Lower leg skin (tissue), 4 donors: ENCODE measurements around the gene GADD45A. TPM values are rescaled to one million over a fixed set of nuclear protein-coding genes. Genes with fewer than 3 reads are reported as not detected.
"Not testable (repeated sequence)": the region's sequence is repeated elsewhere in the genome, so short reads cannot be mapped to it uniquely, and the experiment has no call there.

Source experiments
- DNase-seq, 2 donors: peaks; one replicate each; pipeline ENCODE4 v3.0.0-alpha.2; 2019; ENCODE audit warnings: low spot score in 2 of 2
- H3K4me3 ChIP-seq: fragments of 200-600 bp; sonication (generic); 2 replicates; pipeline ENCODE4 v1.5.1; 2017; ENCODE audit warnings: mild to moderate bottlenecking, low read depth; ENCODE audit not compliant: poor library complexity, severe bottlenecking
- POLR2A ChIP-seq, 2 donors: fragments of 450-650 bp; IDR thresholded peaks; one replicate each; pipeline ENCODE4 v1.6.1; 2016 to 2017; ENCODE audit warnings: antibody characterized with exemption in 2 of 2, mild to moderate bottlenecking in 1 of 2, moderate library complexity in 1 of 2
- WGBS, 2 donors: methylation state at CpG; one replicate each; pipeline ENCODE4 v1.1.5; 2018; 5-methylcytosine and 5-hydroxymethylcytosine counted together
- intact Hi-C: fragments of 100-400 bp; cut with DNase I; formaldehyde crosslinking; loops from one replicate; pipeline ENCODE4 v1.15.0; 2023; ENCODE audit warnings: low total_unique reads
- total RNA-seq, 4 donors: library from RNA; depleted of rRNA; stranded (reverse); fragments of >200 nt; gene quantifications; one replicate each; pipeline ENCODE4 v1.1.0, GENCODE V29; 2016
- TF ChIP-seq, protein P1 (sequence below), 3 donors: fragments of 450-650 bp; IDR thresholded peaks; one replicate each; pipeline ENCODE4 v1.5.1; 2016; ENCODE audit warnings: antibody characterized with exemption in 3 of 3, mild to moderate bottlenecking in 3 of 3, moderate library complexity in 2 of 3

GADD45A gene
- total RNA-seq, 4 donors from 2014 or later: 25.2 to 44.4 (median 29.0) TPM

DNA sequence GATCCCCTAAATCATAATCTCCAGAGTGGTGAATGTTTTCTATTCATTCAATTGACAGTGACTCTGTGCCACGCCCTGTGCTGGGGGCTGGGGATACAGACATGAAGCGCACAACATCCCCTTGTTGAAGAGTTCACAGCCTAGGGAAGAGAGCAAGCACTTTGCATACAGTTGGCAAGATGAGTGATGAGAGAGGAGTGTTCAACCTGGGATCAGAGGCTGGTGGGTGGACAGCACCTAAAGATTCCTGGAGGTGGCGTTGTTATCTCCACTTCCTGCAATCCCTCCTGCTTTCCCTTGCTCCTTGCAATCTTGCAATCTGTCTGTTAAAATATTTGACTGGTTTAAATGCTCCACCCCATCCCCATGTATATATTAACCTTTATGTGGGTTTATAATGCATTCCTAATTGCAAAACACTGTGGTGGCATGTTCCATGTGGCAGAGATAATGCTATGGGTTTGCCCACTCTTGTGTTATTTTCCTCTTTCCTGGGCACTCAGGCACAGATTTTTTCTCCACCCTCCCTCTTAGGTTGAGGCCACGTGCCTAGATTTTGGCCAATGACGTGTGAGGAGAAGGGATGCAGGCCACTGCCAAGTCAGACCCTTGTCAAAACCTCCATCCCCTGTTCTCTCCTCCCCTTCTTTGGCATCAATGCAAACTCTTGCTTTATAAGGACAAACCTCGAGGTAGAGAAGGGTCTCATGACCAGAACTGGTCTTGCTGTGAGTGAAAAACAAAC, 36.2 kb upstream of the GADD45A start:
- no peak for DNase-seq
- TF ChIP-seq, protein P1, sequence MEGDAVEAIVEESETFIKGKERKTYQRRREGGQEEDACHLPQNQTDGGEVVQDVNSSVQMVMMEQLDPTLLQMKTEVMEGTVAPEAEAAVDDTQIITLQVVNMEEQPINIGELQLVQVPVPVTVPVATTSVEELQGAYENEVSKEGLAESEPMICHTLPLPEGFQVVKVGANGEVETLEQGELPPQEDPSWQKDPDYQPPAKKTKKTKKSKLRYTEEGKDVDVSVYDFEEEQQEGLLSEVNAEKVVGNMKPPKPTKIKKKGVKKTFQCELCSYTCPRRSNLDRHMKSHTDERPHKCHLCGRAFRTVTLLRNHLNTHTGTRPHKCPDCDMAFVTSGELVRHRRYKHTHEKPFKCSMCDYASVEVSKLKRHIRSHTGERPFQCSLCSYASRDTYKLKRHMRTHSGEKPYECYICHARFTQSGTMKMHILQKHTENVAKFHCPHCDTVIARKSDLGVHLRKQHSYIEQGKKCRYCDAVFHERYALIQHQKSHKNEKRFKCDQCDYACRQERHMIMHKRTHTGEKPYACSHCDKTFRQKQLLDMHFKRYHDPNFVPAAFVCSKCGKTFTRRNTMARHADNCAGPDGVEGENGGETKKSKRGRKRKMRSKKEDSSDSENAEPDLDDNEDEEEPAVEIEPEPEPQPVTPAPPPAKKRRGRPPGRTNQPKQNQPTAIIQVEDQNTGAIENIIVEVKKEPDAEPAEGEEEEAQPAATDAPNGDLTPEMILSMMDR (IDR thresholded peaks at IDR 0.05): no peak
- TF ChIP-seq POLR2A (IDR thresholded peaks at IDR 0.05): no peak
- 80 to 84% methylated on average over 6 of the region's 6 CpGs for WGBS, 2 donors
- intact Hi-C loops: loop anchor here (10.0 kb wide), 1 partner anchor 514 kb away; the partner anchor contains the start of gene C1orf141
- no peak overlapping the region for H3K4me3 ChIP-seq

DNA sequence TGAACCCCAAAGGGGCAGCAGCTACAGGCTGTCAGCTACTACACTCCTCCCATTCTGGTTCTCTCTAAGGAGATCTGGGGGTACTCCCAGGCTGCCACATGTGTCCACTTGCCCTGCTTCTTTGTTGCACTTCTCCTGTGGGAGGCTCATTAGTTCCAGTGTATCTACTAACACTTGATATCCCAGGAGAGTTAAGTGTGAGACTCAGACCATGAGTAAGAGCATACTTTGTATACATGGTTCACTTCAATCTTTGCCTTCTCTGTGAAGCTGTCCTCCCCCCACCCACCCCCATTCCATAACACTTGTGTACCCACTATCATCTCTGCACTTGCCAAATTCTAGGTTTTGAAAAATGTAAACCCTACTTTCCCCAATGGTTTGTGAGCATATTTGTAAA, 34.9 kb upstream of the GADD45A start:
- no peak overlapping the region for H3K4me3 ChIP-seq
- intact Hi-C loops: no loop called here
- no peak for DNase-seq
- TF ChIP-seq POLR2A (IDR thresholded peaks at IDR 0.05): no peak
- TF ChIP-seq, protein P1 (IDR thresholded peaks at IDR 0.05): no peak

DNA sequence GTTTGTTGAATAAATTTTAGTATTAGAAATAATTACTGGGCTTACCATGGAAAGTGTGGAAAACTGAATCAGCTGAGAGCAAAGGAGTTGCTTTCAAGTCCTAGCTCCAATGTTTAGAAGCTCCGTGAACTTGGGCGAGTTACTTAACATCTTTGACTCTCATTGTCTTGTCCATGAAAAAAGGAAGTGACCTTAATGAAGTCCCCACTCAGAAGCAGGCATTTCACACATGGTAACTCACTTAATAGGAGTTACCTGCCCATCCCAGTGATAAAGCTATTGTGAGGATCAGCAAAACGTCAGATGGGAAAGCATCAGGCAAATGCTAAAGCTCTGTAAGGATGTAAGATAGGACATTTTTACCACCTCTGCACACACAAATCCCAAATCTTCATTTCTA, 34.0 kb upstream of the GADD45A start:
- no peak for TF ChIP-seq POLR2A (IDR thresholded peaks at IDR 0.05)
- TF ChIP-seq, protein P1 (IDR thresholded peaks at IDR 0.05): no peak
- whole genome bisulfite sequencing, 2 donors: 87 to 89% methylated on average over 3 of the region's 3 CpGs

DNA sequence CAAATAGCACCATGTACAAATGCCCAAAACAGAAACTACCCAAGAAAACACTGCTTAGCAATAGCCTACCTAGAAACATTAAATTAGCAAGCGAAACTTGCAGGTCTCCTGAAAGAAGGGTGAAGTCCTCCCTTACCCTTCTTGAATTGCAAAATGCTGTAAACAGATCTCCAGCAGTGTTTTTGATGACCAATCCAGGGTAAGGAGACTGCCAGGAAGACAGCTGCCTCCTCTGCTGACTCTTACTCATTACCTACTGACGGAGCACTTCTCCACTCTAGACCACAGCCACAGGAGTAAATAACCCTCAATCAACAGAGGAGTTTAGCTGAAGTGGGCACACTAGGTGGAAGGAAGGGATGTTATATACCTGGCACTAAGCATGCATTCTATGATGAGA, 32.2 kb upstream of the GADD45A start:
- peak in 1 of 2 donors; percentile 55 for DNase-seq
- intact Hi-C loops: no loop called here
- 55 to 61% methylated on average over 2 of the region's 2 CpGs for WGBS, 2 donors
- TF ChIP-seq, protein P1 (IDR thresholded peaks at IDR 0.05): no peak
- TF ChIP-seq POLR2A (IDR thresholded peaks at IDR 0.05): no peak
- H3K4me3 ChIP-seq: no peak overlapping the region

More for the DNA sequence above, 34.0 kb upstream of the GADD45A start:
- intact Hi-C loops: no loop called here
- no peak overlapping the region for H3K4me3 ChIP-seq
- DNase-seq: no peak

DNA sequence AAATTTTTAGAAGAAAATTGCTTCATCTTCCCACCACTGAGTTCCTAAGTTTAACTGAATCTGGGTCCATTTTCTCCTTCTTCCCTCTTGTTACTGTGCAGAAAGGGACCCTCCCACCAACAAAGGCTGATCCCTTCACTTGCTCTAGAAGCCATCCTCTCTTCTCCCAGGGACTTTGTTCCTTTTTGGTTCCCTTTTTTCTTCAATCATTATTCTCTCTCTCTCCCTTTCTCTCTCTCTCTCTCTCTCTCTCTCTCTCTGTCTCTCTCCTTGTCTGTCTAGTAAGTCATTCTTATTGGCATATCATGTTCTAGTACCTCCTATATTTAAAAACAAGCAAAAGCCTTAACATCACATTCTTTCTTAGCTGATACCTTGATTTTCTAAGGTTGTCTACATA, 31.7 kb upstream of the GADD45A start:
- DNase-seq: no peak
- intact Hi-C loops: no loop called here
- no peak overlapping the region for H3K4me3 ChIP-seq
- TF ChIP-seq POLR2A (IDR thresholded peaks at IDR 0.05): no peak
- TF ChIP-seq, protein P1 (IDR thresholded peaks at IDR 0.05): no peak

DNA sequence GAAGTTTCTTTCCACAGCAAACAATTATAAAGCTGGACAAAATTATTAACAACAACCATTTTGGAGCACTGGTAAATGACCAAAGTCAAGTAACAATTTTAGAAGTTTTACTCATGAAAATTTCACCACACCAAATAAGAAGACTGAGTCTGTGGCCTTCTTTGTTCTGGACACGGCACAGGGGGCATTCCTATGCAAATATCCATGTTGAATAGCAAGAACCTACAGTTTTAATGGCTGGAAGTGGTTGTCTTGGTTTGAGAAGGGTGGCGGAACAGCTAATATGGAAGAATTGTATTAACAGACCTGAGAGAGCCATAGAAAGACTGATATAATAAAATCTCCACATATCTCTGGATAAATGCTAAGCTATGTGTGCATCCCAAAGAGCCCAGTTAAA, 29.4 kb upstream of the GADD45A start:
- TF ChIP-seq, protein P1 (IDR thresholded peaks at IDR 0.05): no peak
- TF ChIP-seq POLR2A (IDR thresholded peaks at IDR 0.05): no peak

DNA sequence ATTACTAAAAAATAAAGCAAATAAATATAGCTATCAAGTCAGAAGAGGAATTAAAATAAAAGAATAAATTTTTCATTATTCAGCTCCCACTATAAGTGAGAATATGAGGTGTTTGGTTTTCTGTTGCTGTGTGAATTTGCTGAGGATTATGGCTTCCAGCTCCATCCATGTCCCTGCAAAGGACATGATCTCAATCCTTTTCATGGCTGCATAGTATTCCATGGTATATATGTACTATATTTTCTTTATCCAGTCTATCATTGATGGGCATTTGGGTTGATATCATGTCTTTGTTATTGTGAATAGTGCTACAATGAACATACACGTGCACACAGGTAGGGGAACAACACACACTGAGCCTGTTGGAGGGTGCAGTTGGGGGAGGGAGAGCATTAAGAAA, 27.8 kb upstream of the GADD45A start:
- H3K4me3 ChIP-seq, intact Hi-C loops, DNase-seq: not testable (repeated sequence)
- WGBS, 2 donors: 87 to 96% methylated on average over 1 of the region's 1 CpG

More for the DNA sequence above, 29.4 kb upstream of the GADD45A start:
- WGBS, 2 donors: 91 to 98% methylated on average over 2 of the region's 2 CpGs
- H3K4me3 ChIP-seq: no peak overlapping the region
- DNase-seq: no peak
- intact Hi-C loops: no loop called here
